Measurements from ENCODE around the gene GAL3ST1. TPM values are rescaled to one million over a fixed set of nuclear protein-coding genes. Genes with fewer than 3 reads are reported as not detected.

GAL3ST1 gene
- total RNA-seq, 4 donors from 2014 or later, result 1.1 to 2.4 TPM; not detected in 2

GRCh38 chr22:30591191-30591587, 16.7 kb upstream of the GAL3ST1 start:
- H3K27ac ChIP-seq, result peak overlapping the region; percentile 79 to 88 (median 86)
- 3 to 4% methylated on average over 14 of the region's 14 CpGs for WGBS, 2 donors
- DNase-seq, result no peak
- TF ChIP-seq POLR2A (IDR thresholded peaks at IDR 0.05) (no peak), CTCF (IDR thresholded peaks at IDR 0.05) (no peak)
- H3K27me3 ChIP-seq, result peaks cover 0 to 7% (median 0%) of the 10 kb centered on the region in 4 donors
- peaks cover 24 to 34% (median 30%) of the 10 kb centered on the region in 3 donors for H3K36me3 ChIP-seq
- peaks cover 0 to 29% (median 19%) of the 10 kb centered on the region in 3 donors for H3K4me1 ChIP-seq
- H3K9me3 ChIP-seq, result no peaks in the 10 kb centered on the region
- intact Hi-C loops (cut with DNase I), result no loop called here
- H3K4me3 ChIP-seq, result peak overlapping the region; percentile 58 to 77 (median 69)

- TF ChIP-seq CTCF (IDR thresholded peaks at IDR 0.05) (no peak), POLR2A (IDR thresholded peaks at IDR 0.05) (no peak)
- intact Hi-C loops (cut with DNase I), result no loop called here
- Histone ChIP-seq H3K4me3 (no peak overlapping the region), H3K27ac (no peak overlapping the region), H3K36me3 (peaks cover 49 to 82% (median 68%) of the 10 kb centered on the region in 3 donors), H3K9me3 (no peaks in the 10 kb centered on the region), H3K4me1 (peaks cover 0 to 22% (median 14%) of the 10 kb centered on the region in 3 donors), H3K27me3 (no peaks in the 10 kb centered on the region)
- DNase-seq, result no peak
- whole genome bisulfite sequencing, 2 donors, result 84 to 93% methylated on average over 6 to 8 of the region's 8 CpGs
These were observed 11.9 kb upstream of the GAL3ST1 start for GRCh38 chr22:30586414-30586813.

- DNase-seq, result no peak
- H3K4me1 ChIP-seq, result peaks cover 0 to 2% (median 0%) of the 10 kb centered on the region in 3 donors
- H3K27ac ChIP-seq, result no peak overlapping the region
- intact Hi-C loops (cut with DNase I), result no loop called here
- no peaks in the 10 kb centered on the region for H3K27me3 ChIP-seq
- H3K9me3 ChIP-seq, result no peaks in the 10 kb centered on the region
- 90 to 92% methylated on average over 14 of the region's 15 CpGs for WGBS, 2 donors
- no peak for TF ChIP-seq CTCF (IDR thresholded peaks at IDR 0.05)
- H3K36me3 ChIP-seq, result peaks cover 69 to 100% (median 88%) of the 10 kb centered on the region in 3 donors
- H3K4me3 ChIP-seq, result no peak overlapping the region
These were observed 10.0 kb upstream of the GAL3ST1 start for GRCh38 chr22:30584441-30584840.

- no peak for TF ChIP-seq CTCF (IDR thresholded peaks at IDR 0.05)
- TF ChIP-seq POLR2A (IDR thresholded peaks at IDR 0.05), result no peak
- no peaks in the 10 kb centered on the region for H3K4me1 ChIP-seq
- H3K36me3 ChIP-seq, result peaks cover 68 to 100% (median 95%) of the 10 kb centered on the region in 3 donors
- H3K27me3 ChIP-seq, result no peaks in the 10 kb centered on the region
- no peaks in the 10 kb centered on the region for H3K9me3 ChIP-seq
- H3K4me3 ChIP-seq, result no peak overlapping the region
- H3K27ac ChIP-seq, result peak overlapping the region in 1 of 4 donors; percentile 9
- WGBS, 2 donors, result 75 to 82% methylated on average over 5 to 7 of the region's 13 CpGs
- DNase-seq, result no peak
- intact Hi-C loops (cut with DNase I), result no loop called here
These were observed 8.5 kb upstream of the GAL3ST1 start for GRCh38 chr22:30582788-30583545.

- H3K27ac ChIP-seq, result no peak overlapping the region
- peaks cover 65 to 100% (median 94%) of the 10 kb centered on the region in 3 donors for H3K36me3 ChIP-seq
- no peak for DNase-seq
- intact Hi-C loops (cut with DNase I), result no loop called here
- H3K4me1 ChIP-seq, result no peaks in the 10 kb centered on the region
- H3K4me3 ChIP-seq, result no peak overlapping the region
- 83% methylated on average over 1 of the region's 6 CpGs; no CpG with 5 or more reads in 1 of the 2 donors for WGBS, 2 donors
- no peaks in the 10 kb centered on the region for H3K27me3 ChIP-seq
- no peak for TF ChIP-seq POLR2A (IDR thresholded peaks at IDR 0.05)
- no peak for TF ChIP-seq CTCF (IDR thresholded peaks at IDR 0.05)
- H3K9me3 ChIP-seq, result no peaks in the 10 kb centered on the region
These were observed 7.6 kb upstream of the GAL3ST1 start for GRCh38 chr22:30582051-30582450.

Data from esophagus squamous epithelium (tissue), 5 donors.